B cell (primary cell): ENCODE data around the gene ATP8A2.

Experiments used
- EZH2 ChIP-seq: IDR thresholded peaks from 2 replicates; pipeline ENCODE4 v1.6.1; 2012; ENCODE audit warnings: borderline replicate concordance, low read depth, mild to moderate bottlenecking, moderate library complexity, low read length; ENCODE audit not compliant: insufficient read depth, poor library complexity, severe bottlenecking
- TF ChIP-seq, protein P1 (sequence below): fragments of 200-600 bp; IDR thresholded peaks from one replicate; pipeline ENCODE4 v1.8.0; 2022; ENCODE audit warnings: antibody characterized with exemption, mild to moderate bottlenecking

DNA sequence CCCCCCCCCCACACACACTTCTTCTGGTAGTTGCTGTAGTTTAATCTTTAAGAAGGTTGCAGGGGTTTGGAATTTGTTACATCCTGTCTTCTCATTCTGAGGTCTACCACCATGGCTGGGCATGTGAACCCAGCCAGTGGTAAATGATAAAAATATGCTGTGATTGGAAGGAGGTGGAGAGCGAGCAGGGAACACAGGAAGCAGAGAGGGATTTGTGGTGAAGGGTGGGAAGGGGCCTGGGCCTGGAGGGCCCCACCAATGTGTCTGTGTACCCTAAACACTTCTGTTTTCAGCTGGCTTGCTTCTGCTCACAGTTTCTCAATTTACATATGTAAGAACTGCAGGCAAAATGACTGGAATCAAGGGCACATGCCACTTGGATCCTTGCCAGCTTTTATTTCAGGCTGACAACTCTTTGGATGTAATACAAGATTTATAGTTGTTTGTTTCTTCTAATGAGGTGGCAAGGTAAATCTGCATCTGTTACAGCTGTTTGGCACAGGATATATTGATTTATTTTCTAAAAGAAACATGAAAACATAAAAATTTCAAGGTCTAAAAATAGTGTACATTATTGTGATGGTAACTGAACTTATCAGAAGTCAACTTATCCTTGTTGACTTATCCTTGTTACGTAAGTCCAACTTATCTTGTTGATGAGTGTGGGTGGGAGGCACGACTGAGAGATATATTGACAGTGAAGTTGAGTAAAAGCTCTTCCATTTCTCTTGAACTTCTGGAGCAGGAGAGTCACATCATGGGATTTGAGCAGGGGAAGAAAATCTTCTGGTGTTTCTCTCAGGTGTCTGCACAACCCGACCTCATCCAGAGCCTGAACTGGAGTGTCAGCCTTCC lies 366.8 kb downstream of the ATP8A2 start:
- TF ChIP-seq, protein P1, sequence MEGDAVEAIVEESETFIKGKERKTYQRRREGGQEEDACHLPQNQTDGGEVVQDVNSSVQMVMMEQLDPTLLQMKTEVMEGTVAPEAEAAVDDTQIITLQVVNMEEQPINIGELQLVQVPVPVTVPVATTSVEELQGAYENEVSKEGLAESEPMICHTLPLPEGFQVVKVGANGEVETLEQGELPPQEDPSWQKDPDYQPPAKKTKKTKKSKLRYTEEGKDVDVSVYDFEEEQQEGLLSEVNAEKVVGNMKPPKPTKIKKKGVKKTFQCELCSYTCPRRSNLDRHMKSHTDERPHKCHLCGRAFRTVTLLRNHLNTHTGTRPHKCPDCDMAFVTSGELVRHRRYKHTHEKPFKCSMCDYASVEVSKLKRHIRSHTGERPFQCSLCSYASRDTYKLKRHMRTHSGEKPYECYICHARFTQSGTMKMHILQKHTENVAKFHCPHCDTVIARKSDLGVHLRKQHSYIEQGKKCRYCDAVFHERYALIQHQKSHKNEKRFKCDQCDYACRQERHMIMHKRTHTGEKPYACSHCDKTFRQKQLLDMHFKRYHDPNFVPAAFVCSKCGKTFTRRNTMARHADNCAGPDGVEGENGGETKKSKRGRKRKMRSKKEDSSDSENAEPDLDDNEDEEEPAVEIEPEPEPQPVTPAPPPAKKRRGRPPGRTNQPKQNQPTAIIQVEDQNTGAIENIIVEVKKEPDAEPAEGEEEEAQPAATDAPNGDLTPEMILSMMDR, result no peak
- TF ChIP-seq EZH2, result no peak
